Stimulated activated CD8-positive, alpha-beta memory T cell treated with anti-CD3 and anti-CD28 coated beads, Interleukin-7, amount 100 ng/mL, for 4 hours (primary cell): ENCODE results near the gene SPRYD4.
A peak's percentile ranks its signal among the peaks of the same experiment; 100 is the strongest.
"Not testable (repeated sequence)": the region's sequence is repeated elsewhere in the genome, so short reads cannot be mapped to it uniquely, and the experiment has no call there.

Experiments used
- DNase-seq, 2 donors: peaks; one replicate each; pipeline ENCODE4 v3.0.0-alpha.2; 2020; ENCODE audit warnings: low read depth in 2 of 2

Gene SPRYD4

GRCh38 chr12:56476972-56477432 lies 8.6 kb downstream of the SPRYD4 start:
- DNase-seq = no peak

GRCh38 chr12:56477521-56478225 lies 9.3 kb downstream of the SPRYD4 start:
- DNase-seq = no peak

- no peak for DNase-seq
Observed at GRCh38 chr12:56479625-56480024, 11.2 kb downstream of the SPRYD4 start.

DNA sequence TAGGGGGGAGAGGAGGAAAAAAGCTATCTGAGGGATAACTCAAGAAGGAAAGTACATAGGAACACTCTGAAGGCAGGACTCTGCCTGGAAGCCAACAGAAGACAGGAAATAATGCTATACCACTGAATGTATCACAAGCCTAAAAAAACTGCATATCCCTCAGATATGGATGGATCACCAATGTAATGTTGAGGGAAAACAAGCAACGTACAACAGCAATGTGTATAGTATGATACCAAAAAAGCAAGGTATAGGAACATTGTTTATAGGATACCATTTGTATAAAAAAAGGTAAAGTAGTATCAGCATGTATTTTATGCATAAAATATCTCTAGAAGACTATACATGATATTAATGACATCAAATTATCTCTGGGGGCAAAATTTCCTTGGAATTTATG lies 16.2 kb downstream of the SPRYD4 start:
- no peak for DNase-seq

DNA sequence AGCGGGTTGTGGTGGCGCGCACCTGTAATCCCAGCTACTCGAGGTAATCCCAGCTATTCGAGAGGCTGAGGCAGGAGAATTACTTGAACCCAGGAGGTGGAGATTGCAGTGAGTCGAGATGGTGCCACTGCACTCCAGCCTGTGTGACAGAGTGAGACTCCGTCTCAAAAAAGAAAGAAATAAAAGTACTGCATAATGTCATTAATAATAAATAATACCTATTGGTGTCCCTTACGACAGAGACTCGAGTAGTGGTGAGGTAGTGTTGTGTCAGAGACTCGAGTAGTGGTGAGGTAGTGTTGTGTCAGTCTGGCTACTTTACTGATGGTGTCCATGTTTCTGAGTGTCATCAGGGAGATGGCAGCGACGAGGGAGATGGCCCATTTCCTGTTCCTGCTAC lies 18.3 kb downstream of the SPRYD4 start:
- no peak for DNase-seq

- no peak for DNase-seq
Observed at GRCh38 chr12:56487448-56488040, 19.2 kb downstream of the SPRYD4 start.

- DNase-seq = peak; percentile 63 to 69
Observed at GRCh38 chr12:56488041-56488955, 19.9 kb downstream of the SPRYD4 start, which contains the start of gene GLS2. GLS2 (minus strand) TSS chr12:56488161; CDS start chr12:56488118, 43 bp downstream.

DNA sequence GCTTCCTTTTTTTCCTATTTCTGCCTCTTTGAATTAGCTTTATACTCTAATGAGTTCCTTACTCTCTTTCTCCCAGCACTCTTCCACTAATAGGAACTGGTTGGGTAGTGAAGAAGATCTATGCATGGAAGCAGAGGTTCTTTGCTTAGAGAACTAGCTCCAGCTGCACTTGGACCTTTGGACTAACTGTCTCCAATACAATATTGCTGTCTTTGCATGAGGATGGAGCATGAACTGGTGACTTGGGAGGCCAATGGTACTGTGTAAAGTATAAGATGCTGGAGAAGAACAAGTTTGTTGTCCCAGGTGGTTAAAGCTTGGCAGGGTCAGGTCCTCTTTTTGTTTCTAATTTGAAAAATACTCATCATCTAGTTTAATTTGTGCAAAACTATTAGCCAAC lies 22.0 kb downstream of the SPRYD4 start:
- DNase-seq = no peak

GRCh38 chr12:56493409-56494105 lies 25.2 kb downstream of the SPRYD4 start:
- DNase-seq = not testable (repeated sequence)

GRCh38 chr12:56494106-56494415 lies 25.7 kb downstream of the SPRYD4 start:
- DNase-seq = not testable (repeated sequence)

GRCh38 chr12:56494481-56494880 lies 26.1 kb downstream of the SPRYD4 start:
- DNase-seq = not testable (repeated sequence)

DNA sequence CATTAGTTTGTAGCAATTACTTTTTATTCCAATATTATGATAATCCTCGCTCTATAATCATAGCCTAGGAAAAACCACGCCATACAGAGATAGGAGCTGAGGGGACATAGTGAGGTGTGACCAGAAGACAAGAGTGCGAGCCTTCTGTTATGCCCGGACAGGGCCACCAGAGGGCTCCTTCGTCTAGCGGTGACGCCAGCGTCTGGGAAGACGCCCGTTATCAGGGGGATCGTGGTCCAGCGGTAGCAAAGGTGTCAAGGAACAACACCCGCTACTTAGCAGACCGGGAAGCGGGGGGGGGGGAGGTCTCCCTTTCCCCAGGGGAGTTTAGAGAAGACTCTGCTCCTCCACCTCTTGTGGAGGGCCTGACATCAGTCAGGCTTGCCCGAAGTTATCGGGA lies 28.3 kb downstream of the SPRYD4 start:
- peak; percentile 21 to 49 for DNase-seq

- not testable (repeated sequence) for DNase-seq
Observed at GRCh38 chr12:56498126-56498902, 29.9 kb downstream of the SPRYD4 start.

DNA sequence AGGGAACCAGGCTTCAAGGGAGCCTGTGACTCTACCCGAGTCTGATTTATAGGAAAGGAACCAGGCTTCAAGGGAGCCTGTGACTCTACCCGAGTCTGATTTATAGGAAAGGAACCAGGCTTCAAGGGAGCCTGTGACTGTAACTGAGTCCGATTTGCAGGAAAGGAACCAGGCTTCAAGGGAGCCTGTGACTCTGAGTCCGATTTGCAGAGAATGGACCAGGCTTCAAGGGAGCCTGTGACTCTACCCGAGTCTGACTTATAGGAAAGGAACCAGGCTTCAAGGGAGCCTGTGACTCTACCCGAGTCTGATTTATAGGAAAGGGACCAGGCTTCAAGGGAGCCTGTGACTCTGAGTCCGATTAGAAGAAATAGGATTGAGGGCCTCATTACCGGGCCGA lies 31.1 kb downstream of the SPRYD4 start:
- not testable (repeated sequence) for DNase-seq

DNA sequence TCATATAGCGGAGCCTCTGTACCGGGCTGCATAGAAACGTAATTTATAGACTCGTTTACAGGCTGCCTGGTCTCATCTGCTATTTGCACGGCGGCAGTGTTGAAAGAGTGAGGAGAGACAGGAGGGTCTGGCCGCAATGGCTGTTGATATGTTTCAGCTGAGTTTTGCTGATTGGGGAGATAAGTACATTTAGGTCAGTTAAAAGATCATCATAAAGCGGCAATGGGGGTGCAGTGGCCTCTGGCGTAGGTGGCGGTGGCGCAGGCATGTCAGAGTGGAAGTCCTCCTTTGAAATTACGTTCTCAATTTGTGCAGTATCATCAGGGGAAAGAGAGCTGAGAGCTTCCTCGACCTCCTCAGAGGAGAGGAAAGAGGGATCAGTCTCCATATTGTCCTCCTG lies 31.5 kb downstream of the SPRYD4 start:
- DNase-seq = not testable (repeated sequence)

GRCh38 chr12:56510786-56511185 lies 42.4 kb downstream of the SPRYD4 start:
- DNase-seq = no peak

DNA sequence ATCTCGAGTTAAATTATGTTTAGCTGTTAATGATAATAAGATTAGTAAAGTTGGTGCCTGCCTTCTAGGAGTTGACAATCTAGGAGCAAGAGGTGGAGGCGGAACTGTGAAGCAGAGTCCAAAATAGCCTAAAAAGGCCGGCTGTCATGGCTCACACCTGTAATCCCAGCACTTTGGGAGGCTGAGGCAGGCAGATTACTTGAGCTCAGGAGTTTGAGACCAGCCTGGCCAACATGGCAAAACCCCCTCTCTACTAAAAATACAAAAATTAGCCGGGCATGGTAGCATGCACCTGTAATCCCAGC lies 45.6 kb downstream of the SPRYD4 start:
- DNase-seq = not testable (repeated sequence)

DNA sequence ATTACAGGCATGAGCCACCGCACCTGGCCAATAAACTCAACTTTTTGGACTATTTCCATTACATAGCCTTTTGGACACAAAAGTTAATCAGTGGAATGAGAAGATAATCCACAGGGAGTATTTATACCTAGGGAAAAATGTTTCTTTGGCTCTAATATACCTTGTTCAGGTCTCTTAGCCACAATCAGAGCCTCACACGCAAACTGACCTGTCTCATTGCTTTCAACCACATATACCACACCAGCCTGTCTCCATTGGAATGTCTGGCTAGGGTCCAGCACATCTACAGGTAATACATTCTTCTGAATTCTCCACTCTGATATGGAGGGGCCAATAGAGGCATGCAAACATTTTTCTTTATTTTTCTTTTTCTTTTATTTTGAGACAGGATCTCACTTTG lies 49.5 kb downstream of the SPRYD4 start:
- no peak for DNase-seq

- DNase-seq = no peak
Observed at GRCh38 chr12:56518570-56518969, 50.2 kb downstream of the SPRYD4 start.

GRCh38 chr12:56520048-56520447 lies 51.7 kb downstream of the SPRYD4 start:
- no peak for DNase-seq

DNA sequence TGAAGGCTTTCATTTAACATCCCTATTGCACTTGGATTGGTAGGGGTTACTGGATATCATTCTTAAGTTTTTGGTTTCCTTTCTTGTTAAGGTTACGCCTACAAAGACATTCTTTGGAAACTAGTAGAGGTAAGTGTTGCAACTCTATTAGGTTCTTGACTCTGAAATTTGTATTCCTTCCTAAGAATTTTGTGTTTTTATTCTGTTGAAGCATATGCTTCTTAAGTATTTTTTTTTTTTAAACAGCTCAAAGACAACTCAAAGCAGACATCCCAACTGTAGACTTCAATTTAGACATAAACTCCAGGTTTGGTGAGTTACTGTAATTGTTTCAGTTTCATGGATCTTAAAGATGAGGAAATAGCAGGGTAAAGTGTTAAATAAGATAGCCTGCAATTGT lies 52.1 kb downstream of the SPRYD4 start:
- no peak for DNase-seq
